HG02759 (cell line): ENCODE measurements around the gene DPP6.

Experiments
- ATAC-seq: cut with Tn5 transposase; IDR thresholded peaks from one replicate; pipeline ENCODE4 v1.9.1; 2021; ENCODE audit warnings: mild to moderate bottlenecking, moderate library complexity; ENCODE audit not compliant: unreplicated experiment

The DPP6 gene

DNA sequence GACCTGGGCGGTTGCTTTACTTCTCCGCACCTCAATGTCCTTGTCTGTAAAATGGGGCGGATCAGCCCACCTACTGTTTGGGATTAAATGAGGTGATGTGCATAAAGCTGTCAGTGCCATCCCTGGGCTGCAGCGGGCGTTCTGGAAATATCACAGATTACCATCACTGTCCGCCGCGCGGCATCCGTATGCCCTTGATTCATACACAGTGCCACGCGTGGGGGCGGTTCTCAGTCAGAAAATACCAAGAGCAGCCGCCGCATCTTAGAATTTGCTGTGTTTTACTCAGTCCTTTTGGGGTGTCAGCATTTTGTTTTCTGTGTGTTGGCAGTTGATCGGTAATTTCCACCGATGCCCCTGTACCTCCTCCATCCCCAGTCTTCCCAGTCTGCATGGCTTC lies 338.8 kb downstream of the DPP6 start:
- no peak for ATAC-seq

DNA sequence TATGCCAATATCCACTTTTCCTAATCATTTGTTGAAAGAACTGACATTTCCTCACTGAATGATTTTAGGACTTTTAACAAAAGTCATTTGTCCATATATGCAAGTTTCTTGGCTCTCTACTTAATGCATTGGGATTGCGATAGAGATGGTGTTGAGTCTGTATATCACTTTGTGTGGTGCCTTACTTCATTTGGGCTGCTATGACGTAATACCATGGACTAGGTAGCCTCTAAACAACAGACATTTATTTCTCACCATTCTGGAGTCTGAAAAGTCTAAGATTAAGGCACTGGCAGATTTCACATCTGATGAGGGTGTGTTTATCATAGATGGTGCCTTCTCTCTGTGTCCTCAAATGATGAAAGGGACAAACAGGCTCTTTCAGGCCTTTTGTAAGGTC lies 342.6 kb downstream of the DPP6 start:
- no peak for ATAC-seq

DNA sequence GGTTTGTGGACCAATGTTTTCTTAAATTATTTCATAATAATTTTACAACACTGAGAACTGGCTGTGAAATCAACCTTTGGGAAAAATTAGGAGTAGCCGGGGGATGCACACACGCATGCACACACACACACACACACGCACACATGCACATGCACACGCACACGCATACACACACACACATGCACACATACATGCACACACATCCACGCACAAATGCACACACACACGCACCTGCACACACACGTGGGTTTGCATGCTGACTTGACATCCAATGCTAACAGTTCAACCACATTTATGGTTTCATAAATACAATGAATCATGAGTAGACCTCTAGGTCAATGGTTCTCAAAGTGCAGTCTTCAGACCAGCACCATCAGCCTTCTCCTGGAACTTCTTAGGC lies 354.1 kb downstream of the DPP6 start:
- no peak for ATAC-seq

- ATAC-seq, result no peak
Observed at GRCh38 chr7:154409703-154410311, 357.6 kb downstream of the DPP6 start.

DNA sequence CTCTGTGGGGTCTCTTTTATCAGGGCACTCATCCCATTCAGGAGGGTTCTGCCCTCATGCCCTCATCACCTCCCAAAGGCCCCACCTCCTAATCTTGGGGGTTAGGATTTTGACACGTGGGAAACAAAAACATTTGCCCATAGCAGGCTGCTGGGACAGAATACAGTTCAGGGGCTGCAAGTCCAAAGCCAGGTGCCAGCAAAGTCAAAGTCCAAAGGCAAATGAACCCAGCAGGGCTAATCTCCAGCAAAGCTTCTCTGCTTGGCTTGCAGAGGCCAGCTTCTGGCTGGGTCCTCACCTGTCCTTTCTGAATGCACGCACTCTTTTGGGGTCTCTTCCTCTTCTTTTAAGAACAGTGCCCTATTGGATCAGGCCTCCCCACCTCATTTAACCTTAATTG lies 359.9 kb downstream of the DPP6 start:
- no peak for ATAC-seq

- ATAC-seq, result no peak
Observed at GRCh38 chr7:154415709-154416399, 363.7 kb downstream of the DPP6 start.

GRCh38 chr7:154416714-154417113 lies 364.5 kb downstream of the DPP6 start:
- ATAC-seq, result no peak

DNA sequence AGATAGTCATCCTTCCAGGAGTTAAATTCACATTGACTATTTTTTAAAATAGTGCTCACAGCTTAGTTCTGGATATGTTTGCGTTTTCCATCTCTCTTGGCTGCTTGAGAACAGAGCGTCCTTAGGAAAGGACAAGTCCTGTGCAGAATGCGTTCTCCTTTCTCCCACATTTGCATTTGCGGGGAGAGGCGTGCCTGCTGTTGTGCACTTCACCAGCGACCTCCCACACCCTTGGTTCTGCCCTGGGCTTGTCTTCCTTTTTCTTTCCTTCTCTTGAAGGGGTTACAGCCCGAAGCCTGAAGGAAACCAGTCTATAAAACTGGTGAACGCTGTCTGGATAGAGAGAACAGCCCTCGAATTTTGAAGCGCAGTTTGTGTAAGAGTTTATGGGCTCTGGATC lies 367.1 kb downstream of the DPP6 start:
- ATAC-seq, result no peak

- no peak for ATAC-seq
Observed at GRCh38 chr7:154423231-154423630, 371.0 kb downstream of the DPP6 start.

GRCh38 chr7:154424350-154424749 lies 372.2 kb downstream of the DPP6 start:
- ATAC-seq, result no peak

DNA sequence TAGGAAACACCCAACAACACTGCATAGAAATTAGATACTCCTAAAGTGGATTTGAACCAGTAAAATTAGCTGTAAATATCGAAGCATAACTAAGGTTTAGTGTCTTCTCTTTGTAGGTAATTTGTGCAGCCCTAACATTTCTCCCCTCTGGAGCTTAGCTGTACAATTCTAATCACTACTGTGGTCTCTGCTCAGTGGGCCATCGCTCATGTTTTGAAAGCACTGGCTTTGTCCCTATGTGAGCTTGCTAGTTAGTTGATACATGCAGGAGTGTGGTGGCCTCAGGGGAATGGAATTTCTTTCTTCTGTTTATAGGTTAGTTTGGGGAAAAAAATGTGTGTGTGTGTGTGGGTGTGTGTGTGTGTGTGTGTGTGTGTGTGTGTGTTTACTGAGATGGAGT lies 373.1 kb downstream of the DPP6 start:
- ATAC-seq, result no peak

- no peak for ATAC-seq
Observed at GRCh38 chr7:154426778-154427177, 374.6 kb downstream of the DPP6 start.

DNA sequence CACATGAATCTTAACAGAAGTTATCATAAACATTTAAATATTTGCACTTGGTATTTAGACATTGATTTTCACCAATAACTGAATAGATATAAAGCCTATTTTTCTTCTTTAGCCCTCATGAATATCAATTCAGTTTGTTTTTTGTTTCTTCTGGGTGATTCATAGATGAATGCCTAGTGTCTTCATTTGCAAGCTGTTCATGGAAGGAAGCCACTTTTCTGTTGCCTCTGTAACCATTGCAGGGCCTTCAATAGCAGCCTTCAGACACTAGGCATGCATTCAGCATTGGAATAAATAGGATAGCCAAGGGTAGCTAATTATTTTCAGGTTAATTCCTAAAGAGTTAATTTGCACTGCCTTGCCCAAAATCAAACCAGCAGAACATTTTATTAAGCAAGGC lies 375.3 kb downstream of the DPP6 start:
- no peak for ATAC-seq

DNA sequence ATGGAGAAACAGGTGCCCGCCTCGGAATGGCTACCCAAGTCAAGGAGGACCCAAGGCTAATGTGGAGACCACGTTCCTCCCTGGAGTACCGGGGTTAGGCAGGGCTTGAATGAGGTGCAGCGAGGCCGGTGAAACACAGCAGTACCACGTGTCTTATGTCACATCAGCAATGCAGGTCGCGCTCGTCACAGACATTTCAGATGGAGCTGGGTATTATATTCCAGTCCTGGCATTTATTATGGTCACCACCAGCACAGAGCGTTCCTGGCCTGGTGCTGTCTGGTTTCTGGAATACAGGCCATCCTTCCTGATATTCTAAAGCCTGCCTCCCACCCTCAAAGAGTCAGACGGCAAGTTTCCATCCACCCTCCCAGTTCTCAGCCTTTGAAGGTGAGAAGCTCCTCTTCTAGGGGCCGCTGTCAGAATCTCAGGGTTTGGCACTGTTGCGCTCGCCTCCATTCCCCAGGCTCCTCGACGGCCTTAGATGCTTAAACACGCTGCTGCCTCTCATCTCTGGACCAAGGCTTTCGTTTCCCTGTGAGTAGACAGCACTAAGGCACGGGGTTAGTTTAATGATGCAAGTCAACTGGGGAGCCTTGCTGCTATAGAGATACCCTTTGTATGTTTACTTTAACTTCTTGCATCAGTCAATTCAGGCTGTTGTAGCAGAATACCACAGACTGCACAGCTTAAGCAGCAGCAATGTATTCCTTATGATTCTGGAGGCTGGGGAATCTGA lies 377.6 kb downstream of the DPP6 start:
- ATAC-seq, result no peak

DNA sequence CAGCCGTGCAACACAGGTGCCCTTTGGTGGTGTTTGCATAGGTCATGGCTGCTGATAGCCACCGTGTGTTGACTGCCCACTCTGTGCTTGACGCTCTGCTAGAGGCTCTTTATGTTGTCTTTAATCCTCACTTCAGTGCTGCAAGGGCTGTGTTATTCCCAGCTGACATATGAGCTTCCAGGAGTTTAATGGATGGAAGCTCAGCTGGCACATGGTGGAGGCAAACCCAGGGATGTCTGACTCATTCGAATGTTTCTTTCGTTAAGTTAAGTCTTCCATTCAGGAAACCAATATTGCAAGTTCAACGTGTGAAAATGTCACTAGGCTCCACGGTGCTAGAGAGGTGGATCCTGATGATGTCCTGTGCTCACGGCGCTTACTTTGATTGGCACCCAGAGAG lies 378.4 kb downstream of the DPP6 start:
- ATAC-seq, result no peak

- ATAC-seq, result no peak
Observed at GRCh38 chr7:154431045-154431444, 378.8 kb downstream of the DPP6 start.

- no peak for ATAC-seq
Observed at GRCh38 chr7:154433632-154434598, 381.7 kb downstream of the DPP6 start.

DNA sequence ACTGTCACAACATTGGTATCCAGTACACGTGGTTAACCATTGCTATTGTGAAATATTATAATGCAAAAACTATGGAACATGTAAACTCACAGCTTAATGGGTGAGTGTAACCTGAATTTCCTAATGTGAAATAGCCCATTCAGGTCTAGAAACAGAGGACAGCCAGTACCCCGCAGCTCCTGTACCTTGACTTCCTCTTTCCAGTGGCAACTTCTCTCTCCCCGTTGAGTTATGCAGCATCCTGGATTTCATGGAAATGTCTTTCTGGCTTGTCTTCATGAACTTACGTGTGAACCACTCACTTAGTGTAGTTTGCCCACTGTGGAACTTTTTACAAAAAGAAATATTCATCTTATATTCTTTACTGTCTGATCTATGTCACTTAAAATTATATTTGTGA lies 384.4 kb downstream of the DPP6 start:
- no peak for ATAC-seq

DNA sequence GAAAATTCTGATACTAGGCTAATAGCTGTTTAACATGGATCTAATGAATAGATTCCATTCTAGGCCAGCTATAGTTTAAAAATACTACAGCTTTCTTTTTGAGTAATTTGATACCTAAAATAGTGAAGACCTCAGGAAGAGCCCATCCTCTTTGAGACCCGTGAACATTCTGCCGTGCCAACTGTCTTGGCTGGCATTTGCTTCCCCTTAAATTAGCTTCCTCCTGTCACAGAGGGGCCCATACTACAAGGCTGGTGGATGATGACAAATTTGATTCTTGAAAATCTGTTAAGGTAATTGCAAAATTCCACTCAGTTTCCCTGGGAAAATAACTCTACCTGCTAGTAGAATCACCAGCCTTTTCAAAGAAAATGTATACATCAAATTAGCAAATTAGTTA lies 385.0 kb downstream of the DPP6 start:
- no peak for ATAC-seq

- no peak for ATAC-seq
Observed at GRCh38 chr7:154438571-154439367, 386.6 kb downstream of the DPP6 start.
